ENCODE results near the gene CACNB4.

DNA sequence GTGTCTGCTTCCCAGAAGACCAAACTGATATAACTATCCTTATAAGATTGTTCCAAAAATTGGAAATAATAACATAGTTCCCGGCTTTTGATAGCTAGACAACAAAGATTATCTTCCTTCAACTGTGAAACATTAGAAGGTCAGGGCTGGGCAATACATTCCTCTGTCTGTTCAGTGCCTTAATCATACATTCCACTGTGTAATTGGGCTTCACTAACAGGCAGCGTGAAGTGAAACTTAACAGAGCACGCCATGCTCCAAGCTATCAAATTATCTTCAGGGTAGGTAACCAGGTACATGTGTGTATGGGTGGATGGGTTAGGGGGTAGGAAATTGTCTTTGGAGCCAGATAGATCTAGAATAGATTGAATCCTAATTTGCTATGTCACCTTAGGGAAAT is 247.1 kb downstream of the CACNB4 start:
- TF ChIP-seq, protein P1, sequence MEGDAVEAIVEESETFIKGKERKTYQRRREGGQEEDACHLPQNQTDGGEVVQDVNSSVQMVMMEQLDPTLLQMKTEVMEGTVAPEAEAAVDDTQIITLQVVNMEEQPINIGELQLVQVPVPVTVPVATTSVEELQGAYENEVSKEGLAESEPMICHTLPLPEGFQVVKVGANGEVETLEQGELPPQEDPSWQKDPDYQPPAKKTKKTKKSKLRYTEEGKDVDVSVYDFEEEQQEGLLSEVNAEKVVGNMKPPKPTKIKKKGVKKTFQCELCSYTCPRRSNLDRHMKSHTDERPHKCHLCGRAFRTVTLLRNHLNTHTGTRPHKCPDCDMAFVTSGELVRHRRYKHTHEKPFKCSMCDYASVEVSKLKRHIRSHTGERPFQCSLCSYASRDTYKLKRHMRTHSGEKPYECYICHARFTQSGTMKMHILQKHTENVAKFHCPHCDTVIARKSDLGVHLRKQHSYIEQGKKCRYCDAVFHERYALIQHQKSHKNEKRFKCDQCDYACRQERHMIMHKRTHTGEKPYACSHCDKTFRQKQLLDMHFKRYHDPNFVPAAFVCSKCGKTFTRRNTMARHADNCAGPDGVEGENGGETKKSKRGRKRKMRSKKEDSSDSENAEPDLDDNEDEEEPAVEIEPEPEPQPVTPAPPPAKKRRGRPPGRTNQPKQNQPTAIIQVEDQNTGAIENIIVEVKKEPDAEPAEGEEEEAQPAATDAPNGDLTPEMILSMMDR (IDR thresholded peaks at IDR 0.05) = no peak
- TF ChIP-seq POLR2A (IDR thresholded peaks at IDR 0.05) (no peak), EP300 (IDR thresholded peaks at IDR 0.05) (no peak)

Measured in tibial nerve (tissue), 4 donors.